SK-N-SH (cell line): ENCODE measurements around the gene CFAP299. TPM values are rescaled to one million over a fixed set of nuclear protein-coding genes. Genes with fewer than 3 reads are reported as not detected.
"Not testable (repeated sequence)": the region's sequence is repeated elsewhere in the genome, so short reads cannot be mapped to it uniquely, and the experiment has no call there.

Source experiments
- CTCF ChIA-PET: fragments of 300-600, 350-600 bp; formaldehyde crosslinking; extraction: SDS; loops from one replicate; lab custom pipeline; 2021; lab: Yijun Ruan, JAX
- POLR2A ChIA-PET: fragments of 350-600 bp; sonication (Branson Sonifier 250); formaldehyde crosslinking; extraction: SDS; loops from one replicate; lab custom pipeline; 2020; ENCODE audit warnings: antibody characterized with exemption, inconsistent platforms; lab: Yijun Ruan, JAX
- DNase-seq: peaks from one replicate; pipeline ENCODE4 v3.0.0; 2012
- H2AFZ ChIP-seq: fragments of 200-600 bp; sonication (generic); 2 replicates; pipeline ENCODE4 v1.8.1; 2016; ENCODE audit warnings: antibody characterized with exemption, mild to moderate bottlenecking, low read depth
- H3F3A ChIP-seq: fragments of 200-600 bp; sonication (generic); replicated peaks from 2 replicates; pipeline ENCODE3; 2016; ENCODE audit warnings: antibody characterized with exemption, mild to moderate bottlenecking; ENCODE audit not compliant: insufficient read depth
- H3K27ac ChIP-seq, 2 experiments: fragments of 200-500 bp in 1 of 2; fragments of 200-600 bp in 1 of 2; sonication (Bioruptor generic) in 1 of 2; sonication (generic), shearing (Covaris generic) in 1 of 2; 2 replicates each; pipeline versions ENCODE4 v1.5.1 to v1.6.1; 2014 to 2016; ENCODE audit warnings: low read depth in 2 of 2, inconsistent platforms in 1 of 2, low read length in 1 of 2, mild to moderate bottlenecking in 1 of 2, mixed read lengths in 1 of 2
- H3K27me3 ChIP-seq: fragments of 200-600 bp; sonication (generic), shearing (Covaris generic); 2 replicates; pipeline ENCODE4 v1.6.1; 2016; ENCODE audit warnings: mixed run types; ENCODE audit not compliant: insufficient read depth
- H3K36me3 ChIP-seq, 2 experiments: fragments of 200-500 bp in 1 of 2; fragments of 200-600 bp in 1 of 2; sonication (Bioruptor generic) in 1 of 2; sonication (generic) in 1 of 2; replicated peaks in 1 of 2; 2 replicates each; pipeline versions ENCODE3 to v1.5.1; 2014 to 2016; ENCODE audit warnings: low read length in 1 of 2, mild to moderate bottlenecking in 1 of 2; ENCODE audit not compliant: insufficient read depth in 2 of 2, control insufficient read depth in 1 of 2
- H3K4me1 ChIP-seq, 2 experiments: fragments of 200-500 bp in 1 of 2; fragments of 200-600 bp in 1 of 2; sonication (Bioruptor generic) in 1 of 2; sonication (generic), shearing (Covaris generic) in 1 of 2; 2 replicates each; pipeline versions ENCODE4 v1.5.1 to v1.6.1; 2014 to 2016; ENCODE audit warnings: low read depth in 1 of 2, low read length in 1 of 2, mixed run types in 1 of 2; ENCODE audit not compliant: insufficient read depth in 2 of 2, control insufficient read depth in 1 of 2
- H3K4me2 ChIP-seq: fragments of 200-600 bp; sonication (generic), shearing (Covaris generic); 2 replicates; pipeline ENCODE4 v1.6.1; 2017; ENCODE audit warnings: mixed run types
- H3K4me3 ChIP-seq, 2 experiments: fragments of 200-500 bp in 1 of 2; fragments of 200-600 bp in 1 of 2; sonication (Bioruptor generic) in 1 of 2; sonication (generic), shearing (Covaris generic) in 1 of 2; 2 replicates each; pipeline versions ENCODE4 v1.5.1 to v1.8.1; 2014 to 2016; ENCODE audit warnings: low read depth in 2 of 2, inconsistent platforms in 1 of 2, low read length in 1 of 2, mild to moderate bottlenecking in 1 of 2, mixed read lengths in 1 of 2, moderate library complexity in 1 of 2
- H3K79me2 ChIP-seq: fragments of 200-600 bp; sonication (generic); 2 replicates; pipeline ENCODE4 v1.8.1; 2017; ENCODE audit warnings: mild to moderate bottlenecking; ENCODE audit not compliant: insufficient read depth
- H3K9ac ChIP-seq: fragments of 200-600 bp; sonication (generic); 2 replicates; pipeline ENCODE4 v1.6.1; 2017; ENCODE audit warnings: mixed run types
- H3K9me2 ChIP-seq: fragments of 200-600 bp; sonication (generic); 2 replicates; pipeline ENCODE4 v1.6.1; 2017; ENCODE audit warnings: mixed run types
- H3K9me3 ChIP-seq: fragments of 200-600 bp; sonication (generic); 2 replicates; pipeline ENCODE4 v1.6.1; 2017; ENCODE audit warnings: mixed run types, mild to moderate bottlenecking, moderate library complexity
- H4K20me1 ChIP-seq: fragments of 200-600 bp; sonication (generic); 2 replicates; pipeline ENCODE4 v1.6.1; 2017; ENCODE audit warnings: mild to moderate bottlenecking, mixed run types; ENCODE audit not compliant: insufficient read depth
- EP300 ChIP-seq, 2 experiments: IDR thresholded peaks; 2 replicates each; pipeline versions ENCODE4 v1.4.0 to v1.6.1; 2012; ENCODE audit warnings: borderline replicate concordance in 1 of 2, low read depth in 1 of 2, low read length in 1 of 2
- EZH2phosphoT487 ChIP-seq: fragments of 200-600 bp; sonication (generic); IDR thresholded peaks from 2 replicates; pipeline ENCODE4 v1.6.1; 2017; ENCODE audit warnings: low read depth, mixed run types, mild to moderate bottlenecking, antibody characterized with exemption, moderate library complexity, borderline replicate concordance
- FOXM1 ChIP-seq: IDR thresholded peaks from 2 replicates; pipeline ENCODE4 v1.4.0; 2012; ENCODE audit warnings: low read depth, mild to moderate bottlenecking
- GABPA ChIP-seq: IDR thresholded peaks from 2 replicates; pipeline ENCODE4 v1.4.0; 2012; ENCODE audit warnings: low read depth, mild to moderate bottlenecking
- IRF3 ChIP-seq: fragments of 150-350 bp; IDR thresholded peaks from 2 replicates; pipeline ENCODE4 v1.6.1; 2016; ENCODE audit warnings: mild to moderate bottlenecking, low read depth, low read length
- JUND ChIP-seq: IDR thresholded peaks from 2 replicates; pipeline ENCODE4 v1.4.0; 2012
- MEF2A ChIP-seq: IDR thresholded peaks from 2 replicates; pipeline ENCODE4 v1.4.0; 2012; ENCODE audit warnings: low read depth, borderline replicate concordance
- MXI1 ChIP-seq: IDR thresholded peaks from 2 replicates; pipeline ENCODE4 v1.6.1; 2012; ENCODE audit warnings: mild to moderate bottlenecking, low read depth, low read length, improper control_type of control experiment
- NFIC ChIP-seq: IDR thresholded peaks from 2 replicates; pipeline ENCODE4 v1.4.0; 2012; ENCODE audit warnings: borderline replicate concordance
- PBX3 ChIP-seq: IDR thresholded peaks from 2 replicates; pipeline ENCODE4; 2012
- RAD21 ChIP-seq: IDR thresholded peaks from 2 replicates; pipeline ENCODE4 v1.6.1; 2012; ENCODE audit warnings: mild to moderate bottlenecking, low read length
- RCOR1 ChIP-seq: fragments of 150-350 bp; IDR thresholded peaks from 2 replicates; pipeline ENCODE4 v1.6.1; 2017; ENCODE audit warnings: antibody characterized with exemption, low read length
- RFX5 ChIP-seq: IDR thresholded peaks from 2 replicates; pipeline ENCODE4 v1.6.1; 2012; ENCODE audit warnings: mild to moderate bottlenecking, improper control_type of control experiment, low read length
- SIN3A ChIP-seq: IDR thresholded peaks from 2 replicates; pipeline ENCODE4 v1.6.1; 2012; ENCODE audit warnings: low read depth, mild to moderate bottlenecking, low read length, moderate library complexity, borderline replicate concordance
- SMC3 ChIP-seq: IDR thresholded peaks from 2 replicates; pipeline ENCODE4 v1.6.1; 2012; ENCODE audit warnings: low read depth, low read length, improper control_type of control experiment
- TAF1 ChIP-seq: IDR thresholded peaks from 2 replicates; pipeline ENCODE4 v1.6.1; 2012; ENCODE audit warnings: low read depth, mild to moderate bottlenecking, low read length, moderate library complexity, borderline replicate concordance
- TCF12 ChIP-seq: IDR thresholded peaks from 2 replicates; pipeline ENCODE4 v1.4.0; 2012
- TEAD4 ChIP-seq: IDR thresholded peaks from 2 replicates; pipeline ENCODE4 v1.4.0; 2012; ENCODE audit warnings: mild to moderate bottlenecking, borderline replicate concordance; ENCODE audit not compliant: insufficient read depth
- YY1 ChIP-seq: IDR thresholded peaks from 2 replicates; pipeline ENCODE4 v1.4.0; 2012; ENCODE audit warnings: low read depth, mild to moderate bottlenecking
- WGBS: methylation state at CpG from one replicate; pipeline ENCODE4 v1.1.6; 2017; ENCODE audit warnings: low lambda C conversion rate; 5-methylcytosine and 5-hydroxymethylcytosine counted together
- polyA plus RNA-seq, 3 experiments: library from polyadenylated mRNA; depleted of rRNA; stranded (reverse); fragments of >200 nt; gene quantifications; 2 replicates each; pipeline ENCODE4 v1.2.3, GENCODE V29; 2012

Gene CFAP299
- polyA plus RNA-seq, 1 of the 3 experiments (the other 2 are of a cell fraction) = 1.2 TPM

GRCh38 chr4:80685214-80685613, 349.7 kb downstream of the CFAP299 start (continued):
- TF ChIP-seq TCF12 (peak; percentile 49), PBX3 (peak; percentile 48), MXI1 (no peak), RAD21 (no peak)

GRCh38 chr4:80687736-80688135, 352.2 kb downstream of the CFAP299 start:
- H2AFZ ChIP-seq, CTCF ChIA-PET, H3K4me3 ChIP-seq, H3K27me3 ChIP-seq, H3K9me3 ChIP-seq, H3K79me2 ChIP-seq, H3K27ac ChIP-seq, H3K4me2 ChIP-seq, H3K9me2 ChIP-seq, H3K36me3 ChIP-seq, POLR2A ChIA-PET, H3F3A ChIP-seq, H3K9ac ChIP-seq, H4K20me1 ChIP-seq, DNase-seq, H3K4me1 ChIP-seq: not testable (repeated sequence)
- 21% methylated on average over 10 of the region's 23 CpGs for WGBS

GRCh38 chr4:80694171-80694570, 358.6 kb downstream of the CFAP299 start:
- no peaks in the 10 kb centered on the region for H3K9me3 ChIP-seq
- no peaks in the 10 kb centered on the region for H3K36me3 ChIP-seq
- WGBS = 7% methylated on average over 3 of the region's 3 CpGs
- no peak overlapping the region for H2AFZ ChIP-seq
- no peaks in the 10 kb centered on the region for H3F3A ChIP-seq
- CTCF ChIA-PET = no interaction called here
- TF ChIP-seq TCF12 (no peak), MXI1 (no peak), IRF3 (no peak), TEAD4 (no peak), NFIC (no peak), YY1 (no peak), SIN3A (no peak), GABPA (no peak), FOXM1 (no peak), RFX5 (no peak), SMC3 (no peak), TAF1 (no peak), EZH2phosphoT487 (no peak), MEF2A (no peak), EP300 (IDR thresholded peaks at IDR 0.05; ENCODE audit: borderline replicate concordance in 1 of 2, low read depth in 1 of 2, low read length in 1 of 2) (no peak), RCOR1 (no peak), RAD21 (no peak), JUND (no peak)
- TF ChIP-seq, all 33 proteins: peak for 0
- POLR2A ChIA-PET = no interaction called here
- Histone ChIP-seq H3K4me1 (no peaks in the 10 kb centered on the region), H3K4me3 (no peak overlapping the region), H3K79me2 (no peaks in the 10 kb centered on the region), H3K27ac (no peak overlapping the region), H3K4me2 (no peak overlapping the region), H3K27me3 (no peaks in the 10 kb centered on the region), H3K9ac (no peak overlapping the region), H3K9me2 (no peaks in the 10 kb centered on the region), H4K20me1 (no peaks in the 10 kb centered on the region)
- DNase-seq = no peak
